ENCODE results near the gene MIA3.

Gene MIA3

DNA sequence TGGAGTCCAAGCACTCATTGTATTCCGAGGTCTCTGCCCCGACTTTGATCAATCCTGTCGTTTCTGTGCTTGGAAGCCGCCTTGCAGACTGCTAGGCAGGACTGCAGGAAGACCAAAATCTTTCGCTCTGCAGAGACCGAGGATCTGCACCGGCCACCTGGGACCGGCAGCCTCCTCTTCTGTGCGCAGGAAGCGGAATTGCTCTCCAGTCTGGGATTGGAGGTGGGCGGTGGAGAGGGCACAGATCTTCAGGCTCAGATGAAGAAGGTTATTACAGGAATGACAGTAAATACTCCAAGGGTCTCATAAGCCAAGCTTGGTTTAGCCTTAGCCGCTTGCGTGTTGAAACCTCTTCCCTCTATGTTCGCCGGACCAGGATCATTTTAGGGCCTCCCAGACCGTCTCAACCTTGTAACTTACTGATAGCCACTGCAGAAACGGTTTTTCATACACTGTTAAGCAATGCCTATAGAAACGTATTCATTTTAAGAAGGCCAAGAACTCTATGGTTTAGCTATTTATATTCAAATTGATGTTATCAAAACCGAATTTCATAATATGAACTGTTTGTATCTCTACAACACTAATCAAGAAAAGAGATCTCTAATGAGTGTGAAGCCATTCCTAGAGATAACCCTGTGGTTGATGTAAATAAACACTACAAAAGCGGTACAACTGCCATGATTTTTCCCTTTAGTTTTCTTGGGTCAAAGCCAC lies 1.1 kb downstream of the MIA3 start:
- DNase-seq (ENCODE audit: low read depth in 2 of 2), result no peak

DNA sequence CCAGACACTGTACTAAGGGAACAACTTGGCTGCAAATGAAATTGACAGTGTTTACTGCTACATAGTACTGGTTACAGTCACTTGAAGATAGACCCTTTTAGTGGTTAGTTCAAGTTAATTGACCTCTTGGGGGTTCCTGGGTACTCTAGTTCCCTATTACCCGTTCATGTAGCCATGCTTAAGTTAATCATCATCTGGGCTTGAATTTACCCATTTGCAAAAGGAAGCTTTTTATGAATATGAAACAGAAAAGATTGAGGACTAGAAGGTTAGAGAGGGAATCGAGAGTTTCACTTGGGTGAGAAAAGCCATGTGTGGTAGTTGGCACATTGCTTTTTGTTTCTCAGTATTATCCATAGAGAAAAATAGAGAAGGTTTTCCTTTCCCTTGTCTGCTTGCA lies 2.7 kb downstream of the MIA3 start:
- DNase-seq (ENCODE audit: low read depth in 2 of 2), result no peak

DNA sequence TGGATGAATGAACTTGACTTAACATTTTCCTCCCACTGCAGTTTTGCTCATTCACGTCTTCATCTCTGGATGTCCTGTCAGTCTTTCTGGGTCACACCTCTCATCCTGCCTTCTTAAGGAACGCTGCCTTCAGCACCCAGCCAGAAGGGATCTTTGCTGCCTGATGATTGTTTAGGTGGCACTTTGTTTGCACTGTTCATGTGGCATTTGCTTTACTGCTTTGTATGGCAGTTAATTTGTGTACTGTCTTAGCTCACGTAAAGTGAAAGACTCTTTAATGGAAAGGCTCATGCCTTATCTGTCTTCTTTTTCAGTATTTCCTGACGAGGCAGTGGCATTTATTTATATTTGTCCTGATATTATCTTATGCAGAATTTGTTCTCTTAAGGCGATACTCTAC lies 4.9 kb downstream of the MIA3 start:
- no peak for DNase-seq (ENCODE audit: low read depth in 2 of 2)

DNA sequence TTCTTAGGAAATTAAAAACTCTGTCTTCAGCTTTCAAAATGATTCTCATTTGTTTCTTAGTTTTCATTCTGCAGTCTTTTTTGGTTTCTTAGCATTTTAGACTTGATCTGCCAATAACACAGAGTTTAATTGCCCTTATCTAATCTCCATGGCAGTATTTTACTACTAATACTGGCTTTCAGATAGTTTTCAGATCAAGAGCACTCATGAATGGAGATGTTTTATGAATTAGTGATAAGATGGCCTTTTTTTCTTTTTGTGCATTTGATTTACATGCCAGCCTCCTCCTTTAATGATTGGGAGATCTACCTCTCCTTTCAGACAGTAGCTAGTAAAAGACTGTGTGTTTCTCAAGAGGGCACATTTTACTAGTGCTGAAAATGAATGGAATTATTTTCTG lies 5.6 kb downstream of the MIA3 start:
- no peak for DNase-seq (ENCODE audit: low read depth in 2 of 2)

DNA sequence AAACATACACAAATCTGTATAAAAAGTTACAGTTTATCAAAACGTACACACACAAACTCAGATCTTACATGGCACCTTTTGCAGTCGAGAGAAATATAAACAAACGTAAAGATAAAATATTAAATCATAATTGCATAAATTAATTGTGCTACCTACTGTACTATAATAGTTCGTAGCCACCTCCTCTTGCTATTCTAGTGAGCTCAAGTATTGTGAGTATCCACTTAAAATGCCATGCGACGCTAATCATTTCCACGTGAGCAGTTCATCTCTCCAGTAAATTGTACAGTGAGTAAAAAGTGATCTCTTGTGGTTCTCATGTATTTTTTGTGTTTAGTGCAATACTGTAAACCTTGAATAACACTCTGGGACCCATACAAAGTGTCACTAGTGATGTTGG lies 6.3 kb downstream of the MIA3 start:
- DNase-seq (ENCODE audit: low read depth in 2 of 2), result no peak

DNA sequence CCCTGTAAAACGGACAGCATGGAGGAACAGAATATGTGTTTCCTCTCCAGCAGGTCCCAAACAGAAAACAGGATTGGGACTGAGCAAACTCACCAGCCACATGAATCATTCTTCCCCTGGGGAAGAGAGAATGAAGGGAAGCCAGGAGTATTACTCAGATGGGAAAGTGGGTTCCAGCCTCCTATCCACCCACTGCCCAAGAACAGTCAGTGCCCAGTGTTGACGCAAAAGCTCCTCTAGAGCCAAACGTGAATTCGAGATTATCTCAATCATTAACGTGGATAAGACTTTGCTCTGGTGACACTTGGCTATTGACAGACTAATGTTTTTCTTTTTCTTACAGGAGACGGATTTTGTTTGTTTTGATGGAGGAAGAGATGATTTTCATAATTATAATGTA lies 9.3 kb downstream of the MIA3 start:
- DNase-seq (ENCODE audit: low read depth in 2 of 2), result no peak

DNA sequence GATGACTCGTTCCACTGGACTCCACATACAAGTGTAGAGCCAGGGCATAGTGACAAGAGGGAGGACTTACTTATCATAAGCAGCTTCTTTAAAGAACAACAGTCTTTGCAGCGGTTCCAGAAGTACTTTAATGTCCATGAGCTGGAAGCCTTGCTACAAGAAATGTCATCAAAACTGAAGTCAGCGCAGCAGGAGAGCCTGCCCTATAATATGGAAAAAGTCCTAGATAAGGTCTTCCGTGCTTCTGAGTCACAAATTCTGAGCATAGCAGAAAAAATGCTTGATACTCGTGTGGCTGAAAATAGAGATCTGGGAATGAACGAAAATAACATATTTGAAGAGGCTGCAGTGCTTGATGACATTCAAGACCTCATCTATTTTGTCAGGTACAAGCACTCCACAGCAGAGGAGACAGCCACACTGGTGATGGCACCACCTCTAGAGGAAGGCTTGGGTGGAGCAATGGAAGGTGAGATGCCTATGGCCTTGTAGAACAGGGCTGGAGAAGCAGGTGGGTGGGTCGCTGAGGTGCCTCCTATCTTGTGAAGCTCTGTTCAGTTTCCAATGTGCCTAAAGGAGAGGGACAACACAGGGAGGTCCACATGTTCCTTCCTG lies 12.1 kb downstream of the MIA3 start:
- DNase-seq (ENCODE audit: low read depth in 2 of 2), result no peak

DNA sequence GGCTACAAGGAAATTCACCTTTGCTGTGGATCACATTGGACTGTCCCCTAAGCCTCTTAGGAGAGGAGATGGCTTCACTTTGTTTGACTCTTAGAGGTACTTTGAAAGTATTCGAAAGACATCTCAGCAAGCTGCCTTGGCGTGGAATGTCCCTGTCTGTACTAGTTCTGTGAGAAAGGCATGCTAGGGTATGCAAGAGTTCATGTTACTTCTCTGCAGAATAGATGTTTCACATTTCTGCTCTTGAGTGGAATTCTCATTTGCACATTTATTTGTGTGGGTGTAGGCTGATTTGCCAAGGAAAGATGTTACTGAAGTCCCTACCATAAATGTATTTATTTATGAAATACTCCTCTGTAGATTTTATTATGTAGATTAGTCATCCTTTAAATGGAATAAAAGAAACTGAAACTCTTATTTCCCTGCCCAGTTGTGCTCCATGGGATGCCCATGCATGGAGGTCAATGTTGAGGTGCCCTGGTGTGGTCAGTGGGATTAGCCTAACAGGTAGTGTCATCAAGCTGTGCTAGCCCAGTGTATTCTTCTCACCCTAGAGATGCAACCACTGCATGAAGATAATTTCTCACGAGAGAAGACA lies 13.8 kb downstream of the MIA3 start:
- DNase-seq (ENCODE audit: low read depth in 2 of 2), result no peak

DNA sequence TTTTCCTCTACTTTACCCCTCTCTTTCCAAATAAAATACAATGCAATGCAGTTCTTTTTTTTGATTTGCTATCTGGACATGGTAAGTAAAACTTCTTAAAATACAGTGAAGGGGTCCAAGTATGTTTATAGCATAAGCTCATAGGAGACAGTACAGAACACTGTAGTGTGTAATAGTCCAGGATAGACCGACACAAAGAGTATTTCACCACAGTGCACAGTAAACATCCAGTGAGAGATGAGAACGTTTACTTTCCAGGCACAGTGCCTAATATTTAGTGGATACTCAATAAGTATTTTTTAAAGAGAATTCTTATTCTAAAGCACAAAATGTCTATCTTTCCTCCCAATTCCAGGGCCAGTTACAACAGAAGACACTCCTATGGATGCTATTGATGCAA lies 14.9 kb downstream of the MIA3 start:
- DNase-seq (ENCODE audit: low read depth in 2 of 2), result no peak

DNA sequence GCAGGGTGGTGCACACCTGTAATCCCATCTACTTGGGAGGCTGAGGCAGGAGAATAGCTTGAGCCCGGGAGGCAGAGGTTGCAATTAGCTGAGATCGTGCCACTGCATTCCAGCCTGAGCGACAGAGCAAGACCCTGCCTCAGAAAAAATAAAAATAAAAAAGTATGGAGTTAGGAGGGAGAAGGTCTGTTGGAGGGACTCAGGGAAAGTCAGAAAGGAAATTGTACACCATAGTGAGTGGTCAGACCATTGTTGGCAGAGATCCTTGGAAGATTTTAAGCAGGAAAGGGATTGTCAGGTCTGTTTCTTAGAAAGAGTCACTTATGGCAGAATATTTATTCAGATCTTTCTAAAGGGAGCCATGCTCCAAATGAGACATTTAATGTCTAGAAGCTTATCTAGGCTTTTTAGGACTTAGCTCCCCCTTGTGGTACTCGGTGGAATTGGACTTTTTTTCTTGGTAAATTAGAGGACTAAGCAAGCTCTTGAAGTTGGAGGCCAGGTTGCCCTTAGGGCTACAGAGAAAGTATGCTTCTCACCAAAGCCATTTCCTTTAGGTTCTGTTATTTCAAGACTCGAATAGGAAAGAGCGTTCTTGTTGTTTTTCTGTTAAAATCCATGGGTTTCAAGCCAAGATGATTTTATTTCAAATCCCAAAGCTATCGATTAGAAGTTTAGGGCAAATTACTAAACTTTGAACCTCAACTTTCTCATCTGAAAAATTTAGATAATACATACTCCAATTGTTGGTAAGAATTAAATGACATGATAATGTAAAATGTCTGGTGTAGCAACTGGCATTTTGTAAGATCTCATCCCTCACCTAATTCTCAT lies 16.5 kb downstream of the MIA3 start:
- peak in 1 of 2 donors; percentile 80 for DNase-seq (ENCODE audit: low read depth in 2 of 2)

DNA sequence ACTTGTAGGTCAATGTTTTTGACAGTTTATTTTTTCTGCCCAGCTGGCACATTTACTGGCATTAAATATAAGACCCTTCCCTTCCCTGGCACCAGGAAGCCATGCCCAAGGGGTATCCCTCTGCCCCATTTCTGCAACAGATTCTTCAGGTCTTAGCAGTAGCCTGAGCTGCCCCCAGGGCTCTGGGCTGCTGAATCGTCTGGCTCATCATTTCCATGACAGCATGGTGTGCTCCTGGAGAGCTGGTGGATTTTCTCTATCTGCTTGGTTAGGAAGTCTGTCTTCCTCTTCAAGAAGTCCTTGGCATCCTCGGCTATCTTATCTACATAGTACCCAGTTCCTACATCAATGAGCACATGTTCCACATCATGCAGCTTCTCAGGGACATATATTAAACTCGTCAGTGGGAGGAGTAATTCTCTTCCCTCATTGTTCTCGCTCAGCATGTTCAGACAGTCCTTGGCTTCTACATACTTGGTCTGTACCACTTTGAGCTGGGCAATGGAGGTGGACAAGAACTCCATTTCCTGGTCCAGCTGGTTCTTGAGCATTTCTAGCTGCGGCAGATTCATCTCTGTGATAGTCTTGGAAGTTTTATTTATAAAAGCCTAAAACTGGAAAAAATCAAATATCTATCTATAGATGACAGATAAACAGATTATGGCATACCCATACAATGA lies 23.5 kb downstream of the MIA3 start:
- DNase-seq (ENCODE audit: low read depth in 2 of 2), result no peak

DNA sequence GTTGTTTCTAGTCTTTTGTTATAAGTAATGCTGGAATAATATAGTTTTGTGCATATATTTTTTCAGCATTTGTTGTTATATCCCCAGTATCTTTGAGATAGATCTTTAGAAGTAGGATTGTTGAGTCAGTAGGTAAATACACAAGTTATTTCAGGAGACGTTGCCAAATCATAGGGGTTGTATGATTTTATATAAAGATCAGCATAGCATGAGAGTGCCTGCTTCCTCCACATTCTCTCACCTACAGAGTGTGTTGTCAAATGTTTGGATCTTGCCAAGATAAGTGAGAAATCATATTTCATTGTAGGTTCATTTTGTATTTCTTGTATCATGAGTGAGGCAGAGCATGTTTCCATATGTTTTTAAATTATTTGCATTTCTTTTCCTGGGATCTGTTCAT lies 24.6 kb downstream of the MIA3 start:
- no peak for DNase-seq (ENCODE audit: low read depth in 2 of 2)

DNA sequence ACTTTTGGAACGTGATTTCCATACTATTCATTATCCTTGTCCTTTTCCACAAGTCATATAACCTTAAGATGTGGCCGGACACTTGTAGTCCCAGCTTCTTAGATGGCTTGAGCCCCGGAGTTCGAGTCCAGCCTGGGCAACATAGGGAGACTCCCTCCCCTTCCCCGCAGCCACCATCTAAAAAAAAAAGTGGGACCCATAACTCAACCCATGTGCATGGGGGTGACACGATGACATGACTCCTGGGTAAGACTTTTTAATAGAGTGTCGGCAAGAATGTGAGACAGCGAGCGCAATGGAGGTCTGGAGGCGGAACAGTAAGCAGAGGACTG lies 25.7 kb downstream of the MIA3 start:
- no peak for DNase-seq (ENCODE audit: low read depth in 2 of 2)

DNA sequence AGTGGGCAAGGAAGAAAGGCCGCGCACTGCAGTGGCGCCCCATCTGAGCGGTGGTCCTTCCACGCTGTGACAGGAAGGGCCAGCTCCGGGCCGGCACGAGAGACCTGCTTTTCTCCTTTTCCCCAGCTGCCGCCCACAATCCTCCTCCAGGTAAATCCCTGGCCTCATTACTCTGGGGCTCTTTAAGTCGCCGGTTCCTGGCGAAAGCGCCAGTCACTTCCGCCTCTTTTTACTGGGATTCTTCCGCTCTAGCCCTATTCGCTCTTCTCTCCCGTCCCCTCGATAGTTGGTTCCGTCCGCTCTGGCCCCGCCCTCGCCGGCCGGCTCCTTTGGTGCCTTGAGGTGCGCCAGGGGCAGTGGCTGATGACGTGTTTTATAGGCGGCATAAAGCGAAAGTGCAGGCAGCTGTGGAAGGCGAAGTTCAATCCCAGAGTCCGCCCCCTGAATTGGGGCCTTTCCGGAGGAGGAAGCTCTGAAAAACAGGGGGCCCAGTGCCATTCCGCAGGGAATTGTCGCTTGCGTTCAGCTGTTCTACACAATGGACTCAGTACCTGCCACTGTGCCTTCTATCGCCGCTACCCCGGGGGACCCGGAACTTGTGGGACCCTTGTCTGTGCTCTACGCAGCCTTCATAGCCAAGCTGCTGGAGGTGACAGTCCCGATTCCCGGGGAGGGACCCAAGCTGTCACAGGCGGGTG lies 26.2 kb downstream of the MIA3 start:
- peak; percentile 92 to 94 for DNase-seq (ENCODE audit: low read depth in 2 of 2)

DNA sequence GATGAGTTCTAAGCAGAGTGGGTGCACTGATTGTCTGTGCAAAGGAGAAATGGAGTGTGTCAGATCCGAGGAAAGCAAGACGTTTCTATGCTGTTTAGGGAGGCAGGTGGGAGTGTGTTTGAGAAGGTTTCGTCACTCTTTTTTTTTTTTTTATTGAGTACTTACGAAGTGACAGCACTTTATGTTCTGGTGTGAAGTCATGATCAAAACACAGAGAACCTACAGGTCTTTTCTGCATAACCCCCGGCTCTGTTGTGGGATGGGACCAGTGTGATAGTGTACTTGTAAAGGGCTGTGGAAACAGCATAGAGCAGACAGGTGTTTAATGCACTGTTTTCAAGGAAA lies 26.7 kb downstream of the MIA3 start:
- DNase-seq (ENCODE audit: low read depth in 2 of 2), result no peak

DNA sequence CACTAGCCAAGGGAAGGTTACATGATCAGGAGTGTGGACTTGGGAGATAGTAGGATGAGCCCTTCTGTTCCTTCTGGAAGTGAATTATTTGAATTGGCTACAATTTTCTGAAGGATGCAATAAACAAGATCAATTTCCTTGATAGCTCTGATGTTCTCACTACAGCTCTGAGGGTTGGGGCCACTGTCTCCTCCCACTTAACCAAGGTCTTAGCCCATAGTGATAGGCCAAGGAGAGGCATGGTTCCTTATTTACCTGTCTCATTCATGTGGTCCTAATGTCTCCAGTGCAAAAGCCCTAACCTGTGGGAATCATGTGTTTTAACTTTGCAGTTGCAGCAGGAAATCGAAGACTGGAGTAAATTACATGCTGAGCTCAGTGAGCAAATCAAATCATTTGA lies 34.8 kb downstream of the MIA3 start:
- DNase-seq (ENCODE audit: low read depth in 2 of 2), result no peak

DNA sequence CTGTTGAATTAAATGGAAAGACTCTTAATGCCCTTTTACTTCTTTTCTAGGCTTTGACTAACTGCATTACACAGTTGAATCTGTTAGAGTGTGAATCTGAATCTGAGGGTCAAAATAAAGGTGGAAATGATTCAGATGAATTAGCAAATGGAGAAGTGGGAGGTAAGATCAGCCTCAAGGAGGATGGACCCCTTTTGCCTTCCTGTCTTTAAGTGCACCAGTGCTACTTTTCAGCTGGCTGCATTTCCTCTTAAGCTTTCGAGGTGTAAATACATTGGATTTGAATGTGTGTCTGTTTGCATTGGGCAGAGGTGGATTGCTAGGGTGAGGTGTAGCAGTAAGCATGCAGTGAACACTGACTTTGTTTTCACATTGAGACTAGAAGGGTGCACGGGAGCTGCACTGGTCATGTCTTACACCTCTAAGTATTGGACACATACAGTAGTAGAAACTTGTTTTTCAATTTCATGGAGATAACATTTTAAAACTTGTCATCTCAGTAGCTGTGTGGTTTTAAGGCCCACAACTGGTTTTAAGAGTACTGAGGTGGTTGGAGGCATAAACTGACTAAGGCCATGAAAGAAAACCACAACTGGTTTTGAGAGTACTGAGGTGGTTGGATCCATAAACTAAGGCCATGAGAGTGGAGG lies 35.4 kb downstream of the MIA3 start:
- DNase-seq (ENCODE audit: low read depth in 2 of 2), result no peak

DNA sequence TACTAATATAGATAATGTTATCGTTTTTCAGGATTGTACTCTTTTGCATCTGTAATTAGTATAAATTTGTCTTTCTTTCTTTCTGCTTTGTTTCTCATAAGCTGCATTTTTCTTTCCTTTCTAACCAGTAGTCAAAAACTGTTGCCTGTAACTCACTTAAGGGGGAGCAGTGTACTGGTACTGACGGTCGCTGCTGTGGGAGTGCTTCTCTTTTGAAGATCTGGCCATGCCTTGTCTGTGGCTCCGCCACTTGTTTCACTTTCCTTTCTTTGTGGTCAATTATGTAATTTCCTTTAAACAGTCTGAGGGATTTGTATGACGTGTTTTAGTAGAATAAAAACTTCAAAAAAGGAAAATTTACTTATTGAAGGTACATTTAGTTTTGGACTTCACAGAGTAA lies 37.0 kb downstream of the MIA3 start:
- DNase-seq (ENCODE audit: low read depth in 2 of 2), result peak; percentile 14 to 59

DNA sequence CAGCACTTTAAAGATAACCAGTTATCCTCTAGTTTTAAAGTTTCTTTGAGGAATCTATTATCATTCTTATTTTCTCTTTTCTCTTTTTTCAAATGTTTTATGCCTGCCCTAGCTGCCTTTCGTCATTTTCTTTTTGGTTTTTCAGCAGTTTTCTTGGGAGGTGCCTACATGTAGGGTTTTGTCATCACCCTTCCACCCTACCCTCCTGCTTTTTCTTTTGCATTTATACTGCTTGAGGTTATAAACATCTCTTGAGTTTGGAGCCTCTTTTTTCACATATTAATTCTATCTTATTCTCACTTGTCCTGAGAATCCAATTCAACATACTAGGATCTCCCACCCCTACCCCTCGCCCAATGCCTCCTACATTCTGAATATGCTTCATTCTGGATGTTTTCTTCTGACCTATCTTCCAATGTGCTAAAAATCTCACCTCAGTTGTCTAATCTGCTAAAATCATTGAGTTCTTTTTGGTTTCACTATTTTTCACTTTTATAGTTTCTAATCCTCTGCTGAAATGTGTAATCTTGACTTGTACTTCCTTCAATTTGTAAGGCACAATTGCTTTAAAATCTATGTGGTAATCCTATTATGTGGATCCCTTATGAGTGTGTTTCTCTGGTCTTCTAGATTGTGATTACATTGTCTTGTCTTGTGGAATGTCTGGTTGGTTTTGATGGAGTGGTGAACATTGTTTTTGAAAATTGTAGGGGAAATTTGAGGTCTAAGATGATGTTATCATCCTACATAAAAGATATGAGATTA lies 38.7 kb downstream of the MIA3 start:
- no peak for DNase-seq (ENCODE audit: low read depth in 2 of 2)

DNA sequence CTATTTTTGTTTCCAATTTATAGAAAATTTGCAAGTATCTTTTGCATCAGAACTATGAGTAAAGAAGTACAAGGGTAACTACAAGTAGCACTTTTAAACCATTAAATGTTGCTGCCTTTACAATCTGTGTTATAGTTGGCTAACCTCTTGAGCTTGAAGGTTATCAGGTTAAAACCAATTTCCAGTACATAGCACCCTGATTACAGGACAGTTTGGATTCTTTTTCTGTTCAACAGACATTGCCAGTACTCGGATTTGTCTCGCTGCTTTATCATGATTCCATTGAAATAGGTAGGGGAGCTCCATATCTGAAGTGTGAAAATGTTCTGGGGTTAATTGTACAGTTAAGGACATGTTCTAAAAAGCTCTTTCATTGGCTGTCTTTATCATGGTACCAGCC lies 40.0 kb downstream of the MIA3 start:
- no peak for DNase-seq (ENCODE audit: low read depth in 2 of 2)

Data from stimulated activated CD4-positive, alpha-beta T cell treated with anti-CD3 and anti-CD28 coated beads, Interleukin-1b, Interleukin-23, amount 100 ng/mL, for 4 hours (primary cell).